ENCODE results near the gene FIGN. TPM values are rescaled to one million over a fixed set of nuclear protein-coding genes. Genes with fewer than 3 reads are reported as not detected.

FIGN gene
- total RNA-seq, 1 donor from 2014 or later, result not detected

- Mint-ChIP-seq H3K4me1 (no peaks in the 10 kb centered on the region), H3K4me3 (no peak overlapping the region), H3K36me3 (ENCODE audit: low read depth) (no peaks in the 10 kb centered on the region), H3K27me3 (no peaks in the 10 kb centered on the region), H3K9me3 (no peaks in the 10 kb centered on the region), H3K27ac (no peak overlapping the region)
- no peak for TF ChIP-seq CTCF (IDR thresholded peaks at IDR 0.05)
- no peak for ATAC-seq (ENCODE audit: low read depth)
- DNase-seq, result no peak
- POLR2A ChIA-PET, result no interaction called here
- CTCF ChIA-PET, result no interaction called here
- intact Hi-C loops (cut with micrococcal nuclease), result no loop called here
Measured at GRCh38 chr2:163602196-163602595, 133.6 kb downstream of the FIGN start.

GRCh38 chr2:163601377-163601776, 134.4 kb downstream of the FIGN start:
- Mint-ChIP-seq H3K27ac (no peak overlapping the region), H3K4me3 (no peak overlapping the region), H3K36me3 (ENCODE audit: low read depth) (no peaks in the 10 kb centered on the region), H3K9me3 (no peaks in the 10 kb centered on the region), H3K27me3 (no peaks in the 10 kb centered on the region), H3K4me1 (no peaks in the 10 kb centered on the region)
- no peak for TF ChIP-seq CTCF (IDR thresholded peaks at IDR 0.05)
- CTCF ChIA-PET, result no interaction called here
- DNase-seq (no peak), ATAC-seq (ENCODE audit: low read depth) (no peak)
- POLR2A ChIA-PET, result no interaction called here
- intact Hi-C loops (cut with micrococcal nuclease), result no loop called here

GRCh38 chr2:163600801-163601200, 135.0 kb downstream of the FIGN start:
- H3K4me1 Mint-ChIP-seq, result no peaks in the 10 kb centered on the region
- H3K4me3 Mint-ChIP-seq, result no peak overlapping the region
- no peak overlapping the region for H3K27ac Mint-ChIP-seq
- POLR2A ChIA-PET, result no interaction called here
- H3K9me3 Mint-ChIP-seq, result no peaks in the 10 kb centered on the region
- no peak for TF ChIP-seq CTCF (IDR thresholded peaks at IDR 0.05)
- DNase-seq (no peak), ATAC-seq (ENCODE audit: low read depth) (no peak)
- H3K27me3 Mint-ChIP-seq, result no peaks in the 10 kb centered on the region
- intact Hi-C loops (cut with micrococcal nuclease), result no loop called here
- no peaks in the 10 kb centered on the region for H3K36me3 Mint-ChIP-seq (ENCODE audit: low read depth)
- CTCF ChIA-PET, result no interaction called here

- H3K27me3 Mint-ChIP-seq, result no peaks in the 10 kb centered on the region
- ATAC-seq (ENCODE audit: low read depth) (no peak), DNase-seq (no peak)
- no peak overlapping the region for H3K27ac Mint-ChIP-seq
- ChIA-PET CTCF (no interaction called here), POLR2A (no interaction called here)
- no peak for TF ChIP-seq CTCF (IDR thresholded peaks at IDR 0.05)
- H3K4me1 Mint-ChIP-seq, result no peaks in the 10 kb centered on the region
- H3K36me3 Mint-ChIP-seq (ENCODE audit: low read depth), result no peaks in the 10 kb centered on the region
- intact Hi-C loops (cut with micrococcal nuclease), result no loop called here
- H3K4me3 Mint-ChIP-seq, result no peak overlapping the region
- no peaks in the 10 kb centered on the region for H3K9me3 Mint-ChIP-seq
Measured at GRCh38 chr2:163595028-163595427, 140.8 kb downstream of the FIGN start.

GRCh38 chr2:163594497-163594896, 141.3 kb downstream of the FIGN start:
- ATAC-seq (ENCODE audit: low read depth), result no peak
- intact Hi-C loops (cut with micrococcal nuclease), result no loop called here
- DNase-seq, result no peak
- POLR2A ChIA-PET, result no interaction called here
- Mint-ChIP-seq H3K27ac (no peak overlapping the region), H3K4me3 (no peak overlapping the region), H3K4me1 (no peaks in the 10 kb centered on the region), H3K27me3 (no peaks in the 10 kb centered on the region), H3K9me3 (no peaks in the 10 kb centered on the region), H3K36me3 (ENCODE audit: low read depth) (no peaks in the 10 kb centered on the region)
- no peak for TF ChIP-seq CTCF (IDR thresholded peaks at IDR 0.05)
- CTCF ChIA-PET, result no interaction called here

Measured in activated B cell treated with CpG ODN at 0.5 μM for 24 hours (primary cell).